NB4 (cell line): ENCODE data around the gene EID3.
"Not testable (repeated sequence)": the region's sequence is repeated elsewhere in the genome, so short reads cannot be mapped to it uniquely, and the experiment has no call there.

Experiments used
- DNase-seq: peaks from one replicate; pipeline ENCODE4 v3.0.0; 2010; ENCODE audit warnings: low read depth
- H3K4me3 ChIP-seq: one replicate; pipeline ENCODE4 v1.5.1; 2011; ENCODE audit warnings: mild to moderate bottlenecking, low read depth, low read length, moderate library complexity
- MYC ChIP-seq: IDR thresholded peaks from 2 replicates; pipeline ENCODE4 v1.6.1; 2011; ENCODE audit warnings: low read depth, low read length
- POLR2A ChIP-seq: IDR thresholded peaks from 2 replicates; pipeline ENCODE4 v1.6.1; 2011; ENCODE audit warnings: mild to moderate bottlenecking; ENCODE audit not compliant: insufficient read length; ENCODE audit errors: extremely low read depth
- TF ChIP-seq, protein P1 (sequence below): IDR thresholded peaks from one replicate; pipeline ENCODE4 v1.5.1; 2012; ENCODE audit warnings: low read depth, low read length
- TF ChIP-seq, protein P2 (sequence below): IDR thresholded peaks from 2 replicates; pipeline ENCODE4 v1.6.1; 2011; ENCODE audit warnings: low read depth, low read length

Gene EID3

DNA sequence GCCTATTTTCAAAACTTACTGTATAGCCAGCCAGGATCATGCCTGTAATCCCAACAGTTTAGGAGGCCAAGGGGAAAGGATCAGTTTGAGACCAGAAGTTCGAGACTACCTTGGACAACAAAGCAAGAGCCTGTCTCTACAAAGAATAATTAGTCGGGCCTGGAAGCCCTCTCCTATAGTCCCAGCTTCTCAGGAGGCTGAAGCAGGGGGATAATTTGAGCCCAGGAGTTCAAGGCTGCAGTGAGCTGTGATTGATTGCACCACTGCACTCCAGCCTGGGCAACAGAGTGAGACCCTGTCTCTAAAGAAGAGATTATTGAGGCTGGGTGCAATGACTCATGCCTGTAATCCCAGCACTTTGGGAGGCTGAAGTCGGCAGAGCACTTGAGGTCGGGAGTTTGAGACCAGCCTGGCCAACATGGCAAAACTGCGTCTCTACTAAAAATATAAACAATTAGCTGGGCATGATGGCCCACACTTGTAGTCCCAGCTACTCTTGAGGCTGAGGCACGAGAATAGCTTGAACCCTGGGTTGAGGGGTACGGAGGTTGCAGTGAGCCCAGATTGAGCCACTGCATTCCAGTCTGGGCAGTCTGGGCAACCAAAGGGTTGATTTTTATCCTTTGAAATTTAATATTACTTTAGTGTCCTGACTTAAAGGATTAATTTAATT, 14.1 kb downstream of the EID3 start:
- DNase-seq, result no peak
- no peak overlapping the region for H3K4me3 ChIP-seq
- TF ChIP-seq POLR2A (no peak), MYC (no peak)
- TF ChIP-seq, protein P1, sequence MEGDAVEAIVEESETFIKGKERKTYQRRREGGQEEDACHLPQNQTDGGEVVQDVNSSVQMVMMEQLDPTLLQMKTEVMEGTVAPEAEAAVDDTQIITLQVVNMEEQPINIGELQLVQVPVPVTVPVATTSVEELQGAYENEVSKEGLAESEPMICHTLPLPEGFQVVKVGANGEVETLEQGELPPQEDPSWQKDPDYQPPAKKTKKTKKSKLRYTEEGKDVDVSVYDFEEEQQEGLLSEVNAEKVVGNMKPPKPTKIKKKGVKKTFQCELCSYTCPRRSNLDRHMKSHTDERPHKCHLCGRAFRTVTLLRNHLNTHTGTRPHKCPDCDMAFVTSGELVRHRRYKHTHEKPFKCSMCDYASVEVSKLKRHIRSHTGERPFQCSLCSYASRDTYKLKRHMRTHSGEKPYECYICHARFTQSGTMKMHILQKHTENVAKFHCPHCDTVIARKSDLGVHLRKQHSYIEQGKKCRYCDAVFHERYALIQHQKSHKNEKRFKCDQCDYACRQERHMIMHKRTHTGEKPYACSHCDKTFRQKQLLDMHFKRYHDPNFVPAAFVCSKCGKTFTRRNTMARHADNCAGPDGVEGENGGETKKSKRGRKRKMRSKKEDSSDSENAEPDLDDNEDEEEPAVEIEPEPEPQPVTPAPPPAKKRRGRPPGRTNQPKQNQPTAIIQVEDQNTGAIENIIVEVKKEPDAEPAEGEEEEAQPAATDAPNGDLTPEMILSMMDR, result no peak
- TF ChIP-seq, protein P2, sequence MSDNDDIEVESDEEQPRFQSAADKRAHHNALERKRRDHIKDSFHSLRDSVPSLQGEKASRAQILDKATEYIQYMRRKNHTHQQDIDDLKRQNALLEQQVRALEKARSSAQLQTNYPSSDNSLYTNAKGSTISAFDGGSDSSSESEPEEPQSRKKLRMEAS, result no peak

DNA sequence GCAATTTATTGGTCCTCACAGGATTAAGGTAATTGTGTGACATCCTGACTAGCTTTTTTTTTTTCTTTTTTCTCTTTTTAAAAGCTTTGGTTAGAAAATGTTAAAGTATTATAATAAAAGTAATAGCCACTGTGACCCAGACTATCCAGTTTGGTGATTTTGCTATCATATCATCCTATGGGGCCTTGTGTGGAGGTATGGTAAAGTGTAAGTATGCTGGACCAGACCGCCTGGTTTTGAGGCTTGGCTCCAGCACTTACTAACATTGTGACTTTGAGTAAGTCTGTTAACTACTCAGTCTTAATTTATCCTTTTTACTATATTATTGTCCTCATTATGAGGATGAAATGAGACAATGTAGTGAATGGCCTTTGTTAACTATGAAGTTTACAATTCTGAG, 15.5 kb downstream of the EID3 start:
- DNase-seq, result no peak
- TF ChIP-seq, protein P1, result no peak
- no peak for TF ChIP-seq MYC
- TF ChIP-seq, protein P2, result no peak
- TF ChIP-seq POLR2A, result no peak
- no peak overlapping the region for H3K4me3 ChIP-seq

DNA sequence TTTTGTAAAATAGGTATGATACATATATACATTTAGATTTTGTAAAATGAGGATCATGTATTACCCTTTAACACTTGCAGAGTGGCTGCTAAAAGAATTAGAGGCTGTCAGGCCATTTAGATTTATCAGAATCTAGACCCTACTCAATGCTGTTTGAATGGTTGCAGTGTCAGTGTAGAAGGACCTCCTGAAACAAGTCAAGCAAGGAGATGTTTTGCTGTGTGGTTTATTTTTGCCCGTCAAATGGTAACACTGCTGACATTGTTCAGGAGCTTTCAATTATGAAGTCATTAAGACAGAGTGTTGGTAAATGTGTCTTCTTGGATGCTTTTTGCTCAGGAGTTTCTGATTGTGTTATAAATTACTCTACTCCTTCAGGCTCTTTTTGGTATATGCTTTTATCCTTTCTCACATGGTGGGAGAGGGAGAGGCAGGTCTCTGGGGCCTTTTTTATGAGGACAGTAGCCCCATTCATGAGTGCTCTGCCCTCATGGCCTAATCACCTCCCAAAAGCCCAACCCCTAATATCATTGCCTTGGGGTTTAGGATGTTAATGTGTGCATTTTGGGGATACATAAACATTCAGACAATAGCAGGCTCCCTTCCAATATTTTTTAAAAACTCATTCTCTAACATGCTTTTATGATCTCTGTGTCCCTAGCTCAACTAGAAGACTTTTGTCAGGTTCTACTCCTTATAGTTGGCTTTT, 16.5 kb downstream of the EID3 start:
- no peak overlapping the region for H3K4me3 ChIP-seq
- TF ChIP-seq MYC, result no peak
- TF ChIP-seq, protein P2, result no peak
- TF ChIP-seq POLR2A, result no peak
- TF ChIP-seq, protein P1, result no peak
- no peak for DNase-seq

DNA sequence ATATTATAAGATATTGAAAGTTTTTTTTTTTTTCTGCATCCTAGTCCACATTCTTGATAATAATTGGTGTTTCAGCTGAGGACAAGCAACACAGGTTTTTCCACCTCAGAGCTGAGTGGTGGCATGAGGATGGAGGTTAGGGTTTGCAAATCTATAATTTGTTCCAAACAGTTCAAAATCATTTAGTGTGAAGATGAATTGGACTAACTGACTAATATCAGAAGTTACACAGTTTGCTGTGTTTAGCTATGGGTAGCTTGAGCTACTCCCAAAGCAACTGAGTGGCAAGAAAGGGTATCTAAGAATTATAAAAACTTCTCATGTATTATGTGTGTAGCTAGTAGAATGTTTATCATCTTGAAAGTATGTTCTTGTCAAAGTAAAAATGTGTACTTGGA, 17.1 kb downstream of the EID3 start:
- DNase-seq, result no peak
- TF ChIP-seq, protein P1, result no peak
- TF ChIP-seq MYC (no peak), POLR2A (no peak)
- H3K4me3 ChIP-seq, result no peak overlapping the region

DNA sequence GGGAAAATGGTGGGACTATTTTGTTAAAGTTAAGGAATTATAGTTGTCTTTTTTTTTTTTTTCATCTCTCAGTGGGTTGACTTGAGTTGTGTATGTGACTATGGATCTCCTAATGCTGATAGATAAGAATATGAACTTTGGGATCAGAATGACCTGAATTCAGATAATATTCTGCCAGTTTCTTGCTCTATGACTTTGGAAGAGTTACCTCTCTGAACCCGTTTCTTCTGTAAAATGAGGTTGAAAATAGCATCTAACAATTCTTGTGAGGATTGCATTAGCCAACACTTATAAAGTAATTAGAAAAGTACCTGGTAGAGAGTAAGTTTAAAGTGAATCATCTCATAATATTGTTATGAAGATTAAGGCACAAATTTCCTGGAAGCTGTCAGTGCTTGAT, 18.4 kb downstream of the EID3 start:
- TF ChIP-seq, protein P1, result no peak
- TF ChIP-seq, protein P2, result no peak
- TF ChIP-seq MYC, result no peak
- TF ChIP-seq POLR2A, result no peak
- no peak overlapping the region for H3K4me3 ChIP-seq
- DNase-seq, result no peak

DNA sequence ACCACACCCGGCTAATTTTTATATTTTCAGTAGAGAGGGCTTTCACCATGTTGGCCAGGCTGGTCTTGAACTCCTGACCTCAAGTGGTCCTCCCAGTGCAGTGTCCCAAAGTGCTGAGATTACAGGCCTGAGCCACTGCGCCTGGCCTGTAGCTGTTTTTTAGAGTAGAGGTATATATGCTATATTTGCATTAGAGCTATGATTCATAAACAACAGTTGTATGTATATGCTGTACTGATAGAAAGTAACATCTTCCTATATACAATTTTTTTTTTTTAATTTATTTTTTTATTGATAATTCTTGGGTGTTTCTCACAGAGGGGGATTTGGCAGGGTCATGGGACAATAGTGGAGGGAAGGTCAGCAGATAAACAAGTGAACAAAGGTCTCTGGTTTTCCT, 19.0 kb downstream of the EID3 start:
- not testable (repeated sequence) for DNase-seq, H3K4me3 ChIP-seq
